H1 (cell line): Measurements from ENCODE around the gene EPB41L5. TPM values are rescaled to one million over a fixed set of nuclear protein-coding genes. Genes with fewer than 3 reads are reported as not detected.

ENCODE experiments used
- CTCF ChIA-PET: fragments of 300-600 bp; sonication (Branson Sonifier 250); formaldehyde crosslinking; loops from one replicate; lab custom pipeline; 2021; ENCODE audit not compliant: partially characterized antibody; lab: Charles Lee
- POLR2A ChIA-PET: fragments of 300-600 bp; sonication (Branson Sonifier 250); formaldehyde crosslinking; loops from one replicate; lab custom pipeline; 2021; ENCODE audit warnings: inconsistent platforms; ENCODE audit not compliant: partially characterized antibody; lab: Charles Lee
- DNase-seq, 2 experiments: peaks; one replicate each; pipeline versions ENCODE4 v3.0.0 to v3.0.0-alpha.2; 2010 to 2022; ENCODE audit warnings: low spot score in 2 of 2, low read depth in 1 of 2, mixed read lengths in 1 of 2
- FAIRE-seq: peaks from 2 replicates; lab custom pipeline; 2011; peaks lifted over from hg19 to GRCh38; lab: Jason Lieb, UNC
- H2AFZ ChIP-seq: 2 replicates; pipeline ENCODE4 v1.8.1; 2012; ENCODE audit warnings: low read length, inconsistent platforms
- H2AK5ac ChIP-seq: 2 replicates; pipeline ENCODE4 v1.6.1; 2013; ENCODE audit warnings: low read depth, low read length
- H2BK120ac ChIP-seq: replicated peaks from 2 replicates; pipeline ENCODE3; 2013; ENCODE audit warnings: low read depth, low read length, inconsistent platforms
- H2BK12ac ChIP-seq: 2 replicates; pipeline ENCODE4 v1.6.1; 2013; ENCODE audit warnings: low read depth, low read length
- H2BK15ac ChIP-seq: 2 replicates; pipeline ENCODE4 v1.6.1; 2013; ENCODE audit warnings: low read length
- H2BK20ac ChIP-seq: 2 replicates; pipeline ENCODE4 v1.6.1; 2013; ENCODE audit warnings: low read length
- H2BK5ac ChIP-seq: 2 replicates; pipeline ENCODE4 v1.6.1; 2013; ENCODE audit warnings: low read depth, low read length
- H3K14ac ChIP-seq: 2 replicates; pipeline ENCODE4 v1.6.1; 2013; ENCODE audit warnings: inconsistent platforms; ENCODE audit not compliant: insufficient read length
- H3K18ac ChIP-seq: 2 replicates; pipeline ENCODE4 v1.6.1; 2013; ENCODE audit warnings: low read length; ENCODE audit errors: extremely low read depth
- H3K23ac ChIP-seq: 2 replicates; pipeline ENCODE4 v1.6.1; 2013; ENCODE audit warnings: inconsistent platforms; ENCODE audit not compliant: insufficient read length
- H3K23me2 ChIP-seq: 2 replicates; pipeline ENCODE4 v1.6.1; 2013; ENCODE audit warnings: low read depth, low read length
- H3K27ac ChIP-seq: 2 replicates; pipeline ENCODE4 v1.6.1; 2011; ENCODE audit warnings: low read depth, low read length, inconsistent platforms
- H3K27me3 ChIP-seq, 4 experiments: replicated peaks in 1 of 4; 1 replicate in 1 of 4; 2 replicates in 3 of 4; pipeline versions ENCODE4 v1.6.1 to v1.8.1; 2011 to 2013; ENCODE audit warnings: low read length in 3 of 4, mild to moderate bottlenecking in 3 of 4, inconsistent platforms in 2 of 4, mixed read lengths in 2 of 4, moderate library complexity in 1 of 4; ENCODE audit not compliant: control insufficient read depth in 3 of 4, insufficient read depth in 3 of 4; ENCODE audit errors: extremely low read depth in 1 of 4
- H3K36me3 ChIP-seq, 4 experiments: 2 replicates each; pipeline versions ENCODE4 v1.6.1 to v1.8.1; 2011 to 2013; ENCODE audit warnings: mild to moderate bottlenecking in 4 of 4, low read length in 3 of 4, moderate library complexity in 2 of 4, control low read depth in 1 of 4, inconsistent platforms in 1 of 4; ENCODE audit not compliant: insufficient read depth in 4 of 4, control insufficient read depth in 2 of 4
- H3K4ac ChIP-seq: replicated peaks from 2 replicates; pipeline ENCODE3; 2013; ENCODE audit warnings: low read length, low read depth, mixed read lengths, inconsistent platforms; ENCODE audit not compliant: insufficient read length
- H3K4me1 ChIP-seq, 4 experiments: replicated peaks in 1 of 4; 1 replicate in 1 of 4; 2 replicates in 3 of 4; pipeline versions ENCODE4 v1.6.1 to v1.8.1; 2011 to 2013; ENCODE audit warnings: low read length in 3 of 4, inconsistent platforms in 2 of 4, mixed read lengths in 1 of 4; ENCODE audit not compliant: insufficient read depth in 4 of 4, control insufficient read depth in 3 of 4
- H3K4me2 ChIP-seq, 2 experiments: 2 replicates each; pipeline versions ENCODE4 v1.6.1 to v1.8.1; 2011 to 2013; ENCODE audit warnings: low read depth in 2 of 2, low read length in 2 of 2, control low read depth in 1 of 2, inconsistent platforms in 1 of 2, mild to moderate bottlenecking in 1 of 2; ENCODE audit not compliant: insufficient read depth in 1 of 2
- H3K4me3 ChIP-seq, 4 experiments: fragments of 200-600, 300-600 bp in 1 of 4; sonication (generic), shearing (Covaris generic), sonication (Bioruptor Twin) in 1 of 4; 2 replicates each; pipeline versions ENCODE4 v1.5.1 to v1.8.1; 2011 to 2016; ENCODE audit warnings: low read length in 4 of 4, low read depth in 3 of 4, control low read depth in 2 of 4, inconsistent platforms in 2 of 4, mild to moderate bottlenecking in 2 of 4, mixed read lengths in 1 of 4, moderate library complexity in 1 of 4; ENCODE audit not compliant: insufficient read depth in 2 of 4; ENCODE audit errors: extremely low read depth in 1 of 4
- H3K56ac ChIP-seq: replicated peaks from 2 replicates; pipeline ENCODE3; 2013; ENCODE audit warnings: low read depth, mild to moderate bottlenecking, mixed read lengths, low read length, inconsistent platforms; ENCODE audit not compliant: insufficient read length
- H3K79me1 ChIP-seq: 2 replicates; pipeline ENCODE4 v1.6.1; 2013; ENCODE audit warnings: low read depth, low read length, control low read depth
- H3K79me2 ChIP-seq, 2 experiments: 2 replicates each; pipeline versions ENCODE4 v1.6.1 to v1.8.1; 2012 to 2013; ENCODE audit warnings: low read length in 2 of 2, mild to moderate bottlenecking in 2 of 2, inconsistent platforms in 1 of 2; ENCODE audit not compliant: insufficient read depth in 2 of 2, control insufficient read depth in 1 of 2
- H3K9ac ChIP-seq, 4 experiments: replicated peaks in 1 of 4; 1 replicate in 1 of 4; 2 replicates in 3 of 4; pipeline versions ENCODE4 v1.6.1 to v1.8.1; 2011 to 2013; ENCODE audit warnings: low read depth in 3 of 4, low read length in 3 of 4, control low read depth in 2 of 4, mild to moderate bottlenecking in 2 of 4, moderate library complexity in 2 of 4, inconsistent platforms in 1 of 4; ENCODE audit errors: extremely low read depth in 1 of 4
- H3K9me3 ChIP-seq, 2 experiments: 2 replicates each; pipeline versions ENCODE4 v1.6.1 to v1.8.1; 2012 to 2013; ENCODE audit warnings: mild to moderate bottlenecking in 2 of 2, moderate library complexity in 2 of 2, control low read depth in 1 of 2, inconsistent platforms in 1 of 2, low read depth in 1 of 2, low read length in 1 of 2, mixed read lengths in 1 of 2; ENCODE audit not compliant: insufficient read depth in 2 of 2
- H4K20me1 ChIP-seq, 2 experiments: replicated peaks in 1 of 2; 2 replicates each; pipeline versions ENCODE3 to v1.8.1; 2011 to 2013; ENCODE audit warnings: inconsistent platforms in 2 of 2, low read length in 2 of 2, mild to moderate bottlenecking in 1 of 2; ENCODE audit not compliant: insufficient read depth in 2 of 2, control insufficient read depth in 1 of 2
- H4K5ac ChIP-seq: 2 replicates; pipeline ENCODE4 v1.6.1; 2013; ENCODE audit warnings: low read length, low read depth, mixed read lengths, inconsistent platforms; ENCODE audit not compliant: insufficient read length
- H4K8ac ChIP-seq: 2 replicates; pipeline ENCODE4 v1.8.0; 2013; ENCODE audit warnings: mild to moderate bottlenecking, moderate library complexity, low read length, inconsistent platforms; ENCODE audit not compliant: insufficient read depth; ENCODE audit errors: extremely low read depth
- H4K91ac ChIP-seq: replicated peaks from 2 replicates; pipeline ENCODE3; 2013; ENCODE audit warnings: low read length, mixed read lengths, inconsistent platforms; ENCODE audit not compliant: insufficient read length
- CHD2 ChIP-seq: IDR thresholded peaks from 2 replicates; pipeline ENCODE4 v1.6.1; 2012; ENCODE audit warnings: low read length, improper control_type of control experiment
- EP300 ChIP-seq, 2 experiments: IDR thresholded peaks; 1 replicate in 1 of 2; 2 replicates in 1 of 2; pipeline ENCODE4 v1.6.1; 2011 to 2012; ENCODE audit warnings: low read depth in 2 of 2, low read length in 2 of 2, mild to moderate bottlenecking in 2 of 2, borderline replicate concordance in 1 of 2, inconsistent platforms in 1 of 2, moderate library complexity in 1 of 2
- FOSL1 ChIP-seq: IDR thresholded peaks from 2 replicates; pipeline ENCODE4 v1.6.1; 2011; ENCODE audit warnings: mild to moderate bottlenecking, low read depth, low read length, moderate library complexity; ENCODE audit not compliant: insufficient read depth
- GTF2F1 ChIP-seq: IDR thresholded peaks from 2 replicates; pipeline ENCODE4 v1.6.1; 2012; ENCODE audit warnings: low read depth, low read length, improper control_type of control experiment, borderline replicate concordance
- MAFK ChIP-seq: IDR thresholded peaks from 2 replicates; pipeline ENCODE4 v1.6.1; 2012; ENCODE audit warnings: low read depth, mild to moderate bottlenecking, improper control_type of control experiment, low read length
- POLR2AphosphoS5 ChIP-seq: IDR thresholded peaks from 2 replicates; pipeline ENCODE4 v1.6.1; 2011; ENCODE audit warnings: low read depth, low read length
- SP2 ChIP-seq: IDR thresholded peaks from 2 replicates; pipeline ENCODE4 v1.6.1; 2012; ENCODE audit warnings: mild to moderate bottlenecking, low read length, inconsistent platforms
- TEAD4 ChIP-seq: IDR thresholded peaks from 2 replicates; pipeline ENCODE4 v1.6.1; 2012; ENCODE audit warnings: low read depth, low read length, inconsistent platforms, mixed read lengths
- WGBS, 2 experiments: shearing (Covaris generic) in 1 of 2; methylation state at CpG; one replicate each; pipeline versions ENCODE4 v1.1.6 to v1.1.7; 2013 to 2015; ENCODE audit warnings: low lambda C conversion rate in 2 of 2, mixed read lengths in 2 of 2, inconsistent platforms in 1 of 2, low coverage in 1 of 2, missing lambda C conversion rate in 1 of 2; ENCODE audit not compliant: insufficient replicate concordance in 2 of 2, insufficient coverage in 1 of 2, insufficient read length in 1 of 2; ENCODE audit errors: extremely low coverage in 1 of 2, missing lambda C conversion rate in 1 of 2; 5-methylcytosine and 5-hydroxymethylcytosine counted together
- polyA plus RNA-seq, 7 experiments: library from polyadenylated mRNA; depleted of rRNA in 3 of 7; stranded (reverse) in 5 of 7; unstranded in 2 of 7; fragments of >200 nt in 5 of 7; fragments of 200-250 nt in 2 of 7; gene quantifications; 1 replicate in 5 of 7; 2 replicates in 1 of 7; 4 replicates in 1 of 7; pipeline versions ENCODE4 v1.2.1 to v1.2.3, GENCODE V29; 2011 to 2013; ENCODE audit warnings: missing spikeins in 2 of 7, mixed read lengths in 2 of 7
- total RNA-seq: library from RNA; stranded (reverse); fragmentation: NEBNext Ultra II Directional; extraction: Animal tissue kit (Norgen Biotek cat#: 25700); gene quantifications from 2 replicates; pipeline ENCODE4 v1.2.1, GENCODE V29; 2021
- TF ChIP-seq, protein P1 (sequence below), 3 experiments: IDR thresholded peaks; 1 replicate in 2 of 3; 2 replicates in 1 of 3; pipeline versions ENCODE4 v1.5.1 to v1.6.1; 2011; ENCODE audit warnings: low read length in 3 of 3, mild to moderate bottlenecking in 3 of 3, inconsistent platforms in 2 of 3, low read depth in 1 of 3, moderate library complexity in 1 of 3; ENCODE audit not compliant: insufficient read depth in 1 of 3; ENCODE audit errors: control extremely low read depth in 1 of 3
- TF ChIP-seq, protein P2 (sequence below): IDR thresholded peaks from 2 replicates; pipeline ENCODE4 v1.6.1; 2012; ENCODE audit warnings: low read length, inconsistent platforms

EPB41L5 gene
- total and polyA plus RNA-seq, 2 of the 8 experiments (the other 6 are each of a cell fraction or from before 2014, with no cell fraction given), result 13.5 to 32.3 TPM

DNA sequence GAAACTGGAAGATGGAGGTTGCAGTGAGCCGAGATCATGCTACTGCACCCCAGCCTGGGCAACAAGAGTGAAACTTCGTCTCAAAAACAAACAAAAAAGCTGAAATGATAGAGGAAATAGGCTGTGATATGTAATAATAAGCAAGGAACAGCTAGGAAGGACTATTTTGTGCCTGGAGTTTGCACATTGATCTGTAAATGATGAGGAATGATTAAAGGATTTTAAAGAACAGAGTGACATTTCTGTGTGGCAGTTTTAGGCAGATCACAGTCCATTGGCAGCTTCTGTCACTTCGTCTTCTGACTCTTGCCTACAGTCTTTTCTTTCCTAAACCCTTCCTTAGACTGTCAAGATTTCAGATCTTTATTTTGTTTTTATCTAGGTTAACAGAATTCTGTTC lies 19.4 kb downstream of the EPB41L5 start:
- Histone ChIP-seq H2BK15ac (no peak overlapping the region), H3K4ac (no peak overlapping the region), H3K14ac (no peak overlapping the region), H2BK20ac (no peak overlapping the region), H2BK120ac (no peak overlapping the region), H2BK5ac (no peak overlapping the region), H3K27ac (no peak overlapping the region), H3K27me3 (no peaks in the 10 kb centered on the region), H2AFZ (no peak overlapping the region), H4K20me1 (peaks cover 0 to 4% of the 10 kb centered on the region in 2 experiments), H3K23ac (no peak overlapping the region), H4K91ac (no peak overlapping the region), H4K8ac (no peak overlapping the region), H2BK12ac (no peak overlapping the region), H3K4me2 (no peak overlapping the region), H3K56ac (no peak overlapping the region), H3K9ac (no peak overlapping the region), H3K4me3 (no peak overlapping the region), H3K36me3 (no peaks in the 10 kb centered on the region), H3K79me2 (peaks cover 0 to 41% of the 10 kb centered on the region in 2 experiments; a peak in 2 of 4 replicates), H3K18ac (no peak overlapping the region), H3K4me1 (peaks cover 0 to 7% (median 4%) of the 10 kb centered on the region in 4 experiments; a peak in 5 of 7 replicates), H4K5ac (no peak overlapping the region), H3K79me1 (no peaks in the 10 kb centered on the region; the same call in 1 of the 2 replicates), H3K9me3 (no peaks in the 10 kb centered on the region), H3K23me2 (no peaks in the 10 kb centered on the region; the same call in 1 of the 2 replicates), H2AK5ac (no peak overlapping the region)
- WGBS, 2 experiments, result 87% methylated on average over 3 of the region's 3 CpGs; no CpG with 5 or more reads in 1 of the 2 experiments
- POLR2A ChIA-PET, result no interaction called here
- CTCF ChIA-PET, result no interaction called here
- DNase-seq (no peak), FAIRE-seq (no peak)
- TF ChIP-seq, protein P1, sequence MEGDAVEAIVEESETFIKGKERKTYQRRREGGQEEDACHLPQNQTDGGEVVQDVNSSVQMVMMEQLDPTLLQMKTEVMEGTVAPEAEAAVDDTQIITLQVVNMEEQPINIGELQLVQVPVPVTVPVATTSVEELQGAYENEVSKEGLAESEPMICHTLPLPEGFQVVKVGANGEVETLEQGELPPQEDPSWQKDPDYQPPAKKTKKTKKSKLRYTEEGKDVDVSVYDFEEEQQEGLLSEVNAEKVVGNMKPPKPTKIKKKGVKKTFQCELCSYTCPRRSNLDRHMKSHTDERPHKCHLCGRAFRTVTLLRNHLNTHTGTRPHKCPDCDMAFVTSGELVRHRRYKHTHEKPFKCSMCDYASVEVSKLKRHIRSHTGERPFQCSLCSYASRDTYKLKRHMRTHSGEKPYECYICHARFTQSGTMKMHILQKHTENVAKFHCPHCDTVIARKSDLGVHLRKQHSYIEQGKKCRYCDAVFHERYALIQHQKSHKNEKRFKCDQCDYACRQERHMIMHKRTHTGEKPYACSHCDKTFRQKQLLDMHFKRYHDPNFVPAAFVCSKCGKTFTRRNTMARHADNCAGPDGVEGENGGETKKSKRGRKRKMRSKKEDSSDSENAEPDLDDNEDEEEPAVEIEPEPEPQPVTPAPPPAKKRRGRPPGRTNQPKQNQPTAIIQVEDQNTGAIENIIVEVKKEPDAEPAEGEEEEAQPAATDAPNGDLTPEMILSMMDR (IDR thresholded peaks at IDR 0.05; ENCODE audit: control extremely low read depth in 1 of 3, insufficient read depth in 1 of 3, low read depth in 1 of 3, low read length in 3 of 3), result no peak
- TF ChIP-seq, protein P2, sequence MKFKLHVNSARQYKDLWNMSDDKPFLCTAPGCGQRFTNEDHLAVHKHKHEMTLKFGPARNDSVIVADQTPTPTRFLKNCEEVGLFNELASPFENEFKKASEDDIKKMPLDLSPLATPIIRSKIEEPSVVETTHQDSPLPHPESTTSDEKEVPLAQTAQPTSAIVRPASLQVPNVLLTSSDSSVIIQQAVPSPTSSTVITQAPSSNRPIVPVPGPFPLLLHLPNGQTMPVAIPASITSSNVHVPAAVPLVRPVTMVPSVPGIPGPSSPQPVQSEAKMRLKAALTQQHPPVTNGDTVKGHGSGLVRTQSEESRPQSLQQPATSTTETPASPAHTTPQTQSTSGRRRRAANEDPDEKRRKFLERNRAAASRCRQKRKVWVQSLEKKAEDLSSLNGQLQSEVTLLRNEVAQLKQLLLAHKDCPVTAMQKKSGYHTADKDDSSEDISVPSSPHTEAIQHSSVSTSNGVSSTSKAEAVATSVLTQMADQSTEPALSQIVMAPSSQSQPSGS, result no peak
- TF ChIP-seq EP300 (IDR thresholded peaks at IDR 0.05; ENCODE audit: borderline replicate concordance in 1 of 2, low read depth in 2 of 2, low read length in 2 of 2), result no peak
- no peak for TF ChIP-seq CHD2
- no peak for TF ChIP-seq GTF2F1
- no peak for TF ChIP-seq MAFK
- TF ChIP-seq POLR2AphosphoS5, result no peak
- no peak for TF ChIP-seq FOSL1
- TF ChIP-seq TEAD4, result no peak
- no peak for TF ChIP-seq SP2
